Heart right ventricle (tissue), 16 donors: ENCODE data around the gene ADK. TPM values are rescaled to one million over a fixed set of nuclear protein-coding genes. Genes with fewer than 3 reads are reported as not detected.
A peak's percentile ranks its signal among the peaks of the same experiment; 100 is the strongest.

ENCODE experiments used
- ATAC-seq, 8 donors: fragments of 200-7000 bp; cut with Tn5 transposase; one replicate each; pipeline ENCODE4 v1.9.1; 2020; ENCODE audit warnings: mild to moderate bottlenecking in 8 of 8, moderate library complexity in 8 of 8, moderate number of reproducible peaks in 1 of 8
- DNase-seq, 2 donors: peaks; one replicate each; pipeline ENCODE4 v3.0.0-alpha.2; 2020
- H3K27ac ChIP-seq, 10 donors: fragments of 200-600 bp; sonication (generic) in 2 of 10; one replicate each; pipeline versions ENCODE4 v1.5.0 to v1.8.0; 2020 to 2022; ENCODE audit warnings: mild to moderate bottlenecking in 3 of 10
- H3K27me3 ChIP-seq, 7 donors: fragments of 200-600 bp; one replicate each; pipeline ENCODE4 v1.8.0; 2021 to 2022; ENCODE audit warnings: mild to moderate bottlenecking in 2 of 7
- H3K36me3 ChIP-seq, 9 donors: fragments of 200-600 bp; sonication (generic) in 1 of 9; one replicate each; pipeline versions ENCODE4 v1.5.0 to v1.8.0; 2020 to 2022; ENCODE audit warnings: mild to moderate bottlenecking in 2 of 9
- H3K4me1 ChIP-seq, 9 donors: fragments of 200-600 bp; sonication (generic) in 1 of 9; one replicate each; pipeline versions ENCODE4 v1.5.0 to v1.8.0; 2020 to 2022; ENCODE audit warnings: mild to moderate bottlenecking in 4 of 9
- H3K4me3 ChIP-seq, 10 donors: fragments of 200-600 bp; sonication (generic) in 2 of 10; one replicate each; pipeline versions ENCODE4 v1.5.0 to v1.8.0; 2020 to 2022; ENCODE audit warnings: mild to moderate bottlenecking in 7 of 10, moderate library complexity in 2 of 10
- H3K9me3 ChIP-seq, 11 donors: fragments of 200-600 bp in 10 of 11; sonication (generic) in 2 of 11; one replicate each; pipeline versions ENCODE4 v1.5.0 to v1.8.0; 2013 to 2022; ENCODE audit warnings: mild to moderate bottlenecking in 2 of 11, control low read depth in 1 of 11, moderate library complexity in 1 of 11
- CTCF ChIP-seq, 9 donors: fragments of 200-600 bp; sonication (generic) in 2 of 9; IDR thresholded peaks; one replicate each; pipeline versions ENCODE4 v1.5.0 to v1.8.0; 2021 to 2022; ENCODE audit warnings: antibody characterized with exemption in 9 of 9, mild to moderate bottlenecking in 5 of 9, moderate library complexity in 1 of 9
- WGBS, 2 donors: extraction: QIAGEN DNeasy Blood & Tissue Kit; methylation state at CpG; one replicate each; pipeline ENCODE4 v1.1.7; 2013; ENCODE audit warnings: inconsistent platforms in 1 of 2; 5-methylcytosine and 5-hydroxymethylcytosine counted together
- intact Hi-C, 10 donors: fragments of 100-400 bp; cut with DNase I; formaldehyde crosslinking; loops; one replicate each; pipeline versions ENCODE4 v1.11.1 to v1.14.2; 2022
- polyA plus RNA-seq, 2 donors: library from polyadenylated mRNA; stranded (reverse); fragments of 200-250 nt; gene quantifications; one replicate each; pipeline ENCODE4 v1.2.3, GENCODE V29; 2013
- total RNA-seq, 10 donors: library from RNA; stranded (reverse); fragmentation: NEBNext Ultra II Directional in 3 of 10; extraction: Animal tissue kit (Norgen Biotek cat#: 25700) in 3 of 10; gene quantifications; one replicate each; pipeline versions ENCODE4 v1.2.1 to v1.2.4, GENCODE V29; 2021 to 2023
- donor health status: Arrhythmogenic right ventricular cardiomyopathy.
- donor health status: ischemic (EF 13 %, LVEDD 7.1; RV severe dilation, severe dysfunction).
- donor health status: healthy with polysubstance abuse.
- donor health status: DM: no; HTN: yes; CAD: no.
- donor health status: DM: no; HTN: no; CAD: no.
- donor health status: ischemic (EF 25% LVEDD 6.9; RV normal size, moderate dysfunction).
- donor health status: ischemic (EF 25% LVEDD 5.7; RV mildly dilated, moderate dysfunction).
- donor health status: healthy.
- donor health status: DM: yes; HTN: yes; CAD: no.
- donor health status: Ischemic cardiomyopathy.
- donor health status: ischemic (EF 35%, LVEDD 5.7; RV mildly dilated, moderate dysfunction).
- donor health status: nonischemic (EF 11% LVEDD 7.7; RV severe dilation, severe dysfunction).
- donor health status: DM: yes; HTN: yes; CAD: no.
- donor health status: PGD.
- donor health status: ischemic (EF 29% LVEDD 5.4; RV normal size, mild dysfunction).
- donor health status: nonischemic (EF 23%, LVEDD 6.1; RV moderate dilation, normal function).

ADK gene
- total and polyA plus RNA-seq, 12 donors: 13.0 to 50.0 (median 39.1) TPM

- H3K9me3 ChIP-seq: no peaks in the 10 kb centered on the region
- no peak overlapping the region for H3K4me3 ChIP-seq
- DNase-seq (no peak), ATAC-seq (no peak)
- no peak for TF ChIP-seq CTCF (IDR thresholded peaks at IDR 0.05)
- H3K27ac ChIP-seq: no peak overlapping the region
- intact Hi-C loops: no loop called here
- H3K27me3 ChIP-seq: no peaks in the 10 kb centered on the region
- H3K4me1 ChIP-seq: peaks cover 0 to 3% (median 0%) of the 10 kb centered on the region in 9 donors
- no peaks in the 10 kb centered on the region for H3K36me3 ChIP-seq
- WGBS, 2 donors: 82 to 84% methylated on average over 2 of the region's 2 CpGs
These were observed 388.3 kb downstream of the ADK start for GRCh38 chr10:74539317-74539716.

GRCh38 chr10:74541375-74541774 is 390.4 kb downstream of the ADK start:
- intact Hi-C loops: no loop called here
- DNase-seq (no peak), ATAC-seq (no peak)
- WGBS, 2 donors: 100% methylated on average over 1 of the region's 1 CpG
- H3K4me3 ChIP-seq: no peak overlapping the region
- H3K36me3 ChIP-seq: no peaks in the 10 kb centered on the region
- H3K27ac ChIP-seq: no peak overlapping the region
- no peaks in the 10 kb centered on the region for H3K27me3 ChIP-seq
- TF ChIP-seq CTCF (IDR thresholded peaks at IDR 0.05): no peak
- no peaks in the 10 kb centered on the region for H3K9me3 ChIP-seq
- H3K4me1 ChIP-seq: peaks cover 0 to 3% (median 0%) of the 10 kb centered on the region in 9 donors

- Histone ChIP-seq H3K4me1 (peaks cover 0 to 3% (median 0%) of the 10 kb centered on the region in 9 donors), H3K9me3 (no peaks in the 10 kb centered on the region), H3K27me3 (no peaks in the 10 kb centered on the region), H3K36me3 (no peaks in the 10 kb centered on the region), H3K4me3 (no peak overlapping the region), H3K27ac (no peak overlapping the region)
- no peak for TF ChIP-seq CTCF (IDR thresholded peaks at IDR 0.05)
- intact Hi-C loops: no loop called here
- 56 to 58% methylated on average over 2 of the region's 2 CpGs for WGBS, 2 donors
- DNase-seq (no peak), ATAC-seq (peak in 1 of 8 donors; percentile 73)
These were observed 391.1 kb downstream of the ADK start for GRCh38 chr10:74542077-74542476.

- Histone ChIP-seq H3K27me3 (no peaks in the 10 kb centered on the region), H3K27ac (no peak overlapping the region), H3K4me1 (peaks cover 0 to 3% (median 0%) of the 10 kb centered on the region in 9 donors), H3K36me3 (no peaks in the 10 kb centered on the region), H3K4me3 (no peak overlapping the region), H3K9me3 (no peaks in the 10 kb centered on the region)
- TF ChIP-seq CTCF (IDR thresholded peaks at IDR 0.05): no peak
- intact Hi-C loops: no loop called here
- DNase-seq: no peak
- no peak for ATAC-seq
- WGBS, 2 donors: 84 to 89% methylated on average over 1 of the region's 1 CpG
These were observed 392.3 kb downstream of the ADK start for GRCh38 chr10:74543276-74543675.
